HepG2 (cell line): ENCODE measurements around the gene CDC42BPG. TPM values are rescaled to one million over a fixed set of nuclear protein-coding genes. Genes with fewer than 3 reads are reported as not detected.

ENCODE experiments used
- AFF4 ChIP-seq: sonication (generic); formaldehyde crosslinking; IDR thresholded peaks from 2 replicates; pipeline ENCODE4 v1.4.0; 2020; ENCODE audit warnings: missing genetic modification reagents
- EHMT2 ChIP-seq: fragments of 200-600 bp; sonication (generic); IDR thresholded peaks from 2 replicates; pipeline ENCODE4 v1.7.0; 2017; ENCODE audit warnings: antibody characterized with exemption, low read depth, low read length, borderline replicate concordance
- KMT2A ChIP-seq: sonication (generic); formaldehyde crosslinking; IDR thresholded peaks from 2 replicates; pipeline ENCODE4 v1.4.0; 2020; ENCODE audit warnings: missing genetic modification reagents
- MYPOP ChIP-seq: sonication (generic); formaldehyde crosslinking; IDR thresholded peaks from 2 replicates; pipeline ENCODE4 v1.8.1; 2023; ENCODE audit warnings: mild to moderate bottlenecking, moderate library complexity, missing genetic modification reagents
- NONO ChIP-seq, 2 experiments: fragments of 450-650 bp in 1 of 2; sonication (generic) in 1 of 2; formaldehyde crosslinking in 1 of 2; IDR thresholded peaks in 1 of 2; conservative IDR thresholded peaks in 1 of 2; 2 replicates each; pipeline versions ENCODE4 v1.6.1 to v1.8.0; 2017 to 2022; ENCODE audit warnings: mild to moderate bottlenecking in 1 of 2, missing genetic modification reagents in 1 of 2, moderate library complexity in 1 of 2
- RBM39 ChIP-seq: fragments of 200-400 bp; formaldehyde crosslinking; IDR thresholded peaks from one replicate; pipeline ENCODE4 v1.6.1; 2018; ENCODE audit warnings: antibody characterized with exemption, mild to moderate bottlenecking, low read depth, low read length; ENCODE audit not compliant: poor library complexity, severe bottlenecking
- RNF2 ChIP-seq: fragments of 450-650 bp; conservative IDR thresholded peaks from 2 replicates; pipeline ENCODE4 v1.6.1; 2016; ENCODE audit warnings: low read depth
- ZFP82 ChIP-seq: sonication (generic); formaldehyde crosslinking; IDR thresholded peaks from 2 replicates; pipeline ENCODE4 v1.5.1; 2020; ENCODE audit warnings: mild to moderate bottlenecking, missing genetic modification reagents, borderline replicate concordance
- ZKSCAN5 ChIP-seq: sonication (generic); formaldehyde crosslinking; IDR thresholded peaks from 2 replicates; pipeline ENCODE4 v1.5.1; 2020; ENCODE audit warnings: mild to moderate bottlenecking, missing genetic modification reagents
- ZNF17 ChIP-seq: sonication (generic); formaldehyde crosslinking; IDR thresholded peaks from 2 replicates; pipeline ENCODE4 v1.5.0; 2020; ENCODE audit warnings: mild to moderate bottlenecking, missing genetic modification reagents
- ZNF30 ChIP-seq: sonication (generic); formaldehyde crosslinking; IDR thresholded peaks from 2 replicates; pipeline ENCODE4 v1.5.0; 2020; ENCODE audit warnings: mild to moderate bottlenecking, missing genetic modification reagents
- ZNF326 ChIP-seq: sonication (generic); formaldehyde crosslinking; IDR thresholded peaks from 2 replicates; pipeline ENCODE4 v1.4.0; 2020; ENCODE audit warnings: missing genetic modification reagents, borderline replicate concordance
- ZNF432 ChIP-seq: sonication (generic); formaldehyde crosslinking; IDR thresholded peaks from 2 replicates; pipeline ENCODE4 v1.5.0; 2020; ENCODE audit warnings: missing genetic modification reagents, mild to moderate bottlenecking, borderline replicate concordance
- ZNF513 ChIP-seq: sonication (generic); formaldehyde crosslinking; conservative IDR thresholded peaks from 2 replicates; pipeline ENCODE4 v1.5.0; 2020; ENCODE audit warnings: missing genetic modification reagents
- ZNF580 ChIP-seq: IDR thresholded peaks from 2 replicates; pipeline ENCODE4 v1.6.1; 2016; ENCODE audit warnings: low read depth, borderline replicate concordance
- ZNF598 ChIP-seq: sonication (generic); formaldehyde crosslinking; IDR thresholded peaks from 2 replicates; pipeline ENCODE4 v1.5.1; 2020; ENCODE audit warnings: mild to moderate bottlenecking, missing genetic modification reagents, borderline replicate concordance
- ZSCAN21 ChIP-seq: sonication (generic); formaldehyde crosslinking; IDR thresholded peaks from 2 replicates; pipeline ENCODE4 v1.8.0; 2022; ENCODE audit warnings: mild to moderate bottlenecking, missing genetic modification reagents, moderate library complexity, borderline replicate concordance
- polyA plus RNA-seq, 8 experiments: library from polyadenylated mRNA; depleted of rRNA in 3 of 8; stranded (reverse) in 7 of 8; unstranded in 1 of 8; fragments of >200 nt; fragmentation: Illumina TruSeq in 4 of 8; extraction: Trizol in 4 of 8; gene quantifications; 2 replicates each; pipeline versions ENCODE4 v1.2.1 to v1.2.3, GENCODE V29; 2011 to 2016; ENCODE audit warnings: low read depth in 4 of 8, missing spikeins in 1 of 8, mixed read lengths in 1 of 8; ENCODE audit not compliant: insufficient read depth in 1 of 8
- total RNA-seq, 5 experiments: library from RNA; depleted of rRNA; stranded (reverse); fragments of >200 nt; fragmentation: Illumina TruSeq; extraction: Trizol; gene quantifications; 2 replicates each; pipeline ENCODE4 v1.2.3, GENCODE V29; 2016; ENCODE audit warnings: low read depth in 1 of 5

The CDC42BPG gene
- total and polyA plus RNA-seq, 2 of the 13 experiments (the other 11 are each of a cell fraction or from before 2014, with no cell fraction given): 0.55 to 1.4 TPM

- TF ChIP-seq AFF4 (CRISPR knock-in tag) (no peak), ZNF17 (no peak), RBM39 (no peak), ZFP82 (CRISPR knock-in tag) (no peak), ZNF326 (CRISPR knock-in tag) (no peak), ZNF598 (CRISPR knock-in tag) (no peak), ZNF30 (no peak), EHMT2 (no peak), NONO (IDR thresholded peaks at IDR 0.05) (no peak), NONO (CRISPR knock-in tag; conservative IDR thresholded peaks at IDR 0.05) (peak; percentile 50; the same call in 1 of the 2 replicates), ZNF432 (CRISPR knock-in tag) (no peak), ZKSCAN5 (CRISPR knock-in tag) (no peak), RNF2 (no peak), ZNF580 (peak; percentile 64), KMT2A (CRISPR knock-in tag) (0 out of 2 replicates have a peak, but pooled peaks have one; percentile 61), ZNF513 (CRISPR knock-in tag) (0 out of 2 replicates have a peak, but pooled peaks have one; percentile 27), ZSCAN21 (0 out of 2 replicates have a peak, but pooled peaks have one; percentile 71), MYPOP (CRISPR knock-in tag) (no peak)
Observed at GRCh38 chr11:64887757-64888405, 43.4 kb upstream of the CDC42BPG start (continued).
